ENCODE data around the gene CRACDL.
"Not testable (repeated sequence)": the region's sequence is repeated elsewhere in the genome, so short reads cannot be mapped to it uniquely, and the experiment has no call there.

The CRACDL gene

DNA sequence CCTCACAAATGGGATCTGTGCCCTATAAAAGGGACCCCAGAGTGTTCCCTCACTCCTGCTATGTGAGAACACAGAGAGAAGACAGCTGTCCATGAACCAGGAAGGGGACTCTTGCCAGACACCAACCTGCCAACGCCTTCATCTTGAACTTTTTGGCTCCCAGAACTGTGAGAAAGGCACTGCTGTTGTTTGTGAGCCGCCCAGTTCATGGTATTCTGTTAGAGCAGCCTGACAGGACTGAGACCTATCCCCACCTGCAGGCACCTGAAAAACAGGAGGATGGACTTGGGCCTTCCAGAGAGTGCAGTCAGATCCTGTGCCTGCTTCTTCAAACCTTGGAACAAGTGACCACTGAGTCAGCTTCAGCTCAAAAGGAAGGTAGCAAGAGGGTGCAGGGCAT is 51.4 kb downstream of the CRACDL start:
- Histone ChIP-seq H3K4me1 (ENCODE audit: control insufficient read depth, insufficient read depth, low read length) (no peaks in the 10 kb centered on the region), H3K27ac (ENCODE audit: insufficient read depth, low read depth, low read length, poor library complexity, severe bottlenecking) (no peak overlapping the region), H3K27me3 (ENCODE audit: control insufficient read depth, insufficient read depth, low read length, poor library complexity, severe bottlenecking) (no peaks in the 10 kb centered on the region), H3K4me3 (ENCODE audit: insufficient read depth, low read depth, low read length) (no peak overlapping the region), H3K36me3 (ENCODE audit: control insufficient read depth, insufficient read depth, low read length) (no peaks in the 10 kb centered on the region), H3K9me3 (ENCODE audit: control insufficient read depth, low read length) (no peaks in the 10 kb centered on the region)
- WGBS, 2 experiments, result 90 to 91% methylated on average over 2 of the region's 2 CpGs

DNA sequence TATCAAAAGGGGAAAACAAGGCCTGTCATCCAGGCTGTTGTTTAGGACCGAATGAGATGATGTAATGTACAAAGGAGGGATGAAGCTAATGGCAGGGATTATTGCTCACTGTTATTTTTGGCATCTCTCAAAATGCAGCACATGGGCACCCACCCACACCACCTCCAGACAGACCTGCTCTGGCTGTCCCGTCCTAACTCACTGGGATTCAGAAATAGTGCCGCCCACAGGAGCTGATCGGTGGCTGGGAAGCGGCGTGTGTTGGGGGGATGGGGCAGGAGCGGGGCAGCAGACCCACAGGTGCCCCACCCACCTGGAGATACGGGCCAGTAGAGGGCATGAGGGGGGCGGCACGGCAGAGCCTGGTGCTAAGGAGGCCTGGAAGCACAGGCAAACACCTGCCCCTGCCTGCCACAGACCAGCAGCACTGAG is 52.2 kb downstream of the CRACDL start:
- no peaks in the 10 kb centered on the region for H3K27me3 ChIP-seq (ENCODE audit: control insufficient read depth, insufficient read depth, low read length, poor library complexity, severe bottlenecking)
- H3K4me3 ChIP-seq (ENCODE audit: insufficient read depth, low read depth, low read length), result no peak overlapping the region
- 85 to 87% methylated on average over 10 of the region's 10 CpGs for WGBS, 2 experiments

DNA sequence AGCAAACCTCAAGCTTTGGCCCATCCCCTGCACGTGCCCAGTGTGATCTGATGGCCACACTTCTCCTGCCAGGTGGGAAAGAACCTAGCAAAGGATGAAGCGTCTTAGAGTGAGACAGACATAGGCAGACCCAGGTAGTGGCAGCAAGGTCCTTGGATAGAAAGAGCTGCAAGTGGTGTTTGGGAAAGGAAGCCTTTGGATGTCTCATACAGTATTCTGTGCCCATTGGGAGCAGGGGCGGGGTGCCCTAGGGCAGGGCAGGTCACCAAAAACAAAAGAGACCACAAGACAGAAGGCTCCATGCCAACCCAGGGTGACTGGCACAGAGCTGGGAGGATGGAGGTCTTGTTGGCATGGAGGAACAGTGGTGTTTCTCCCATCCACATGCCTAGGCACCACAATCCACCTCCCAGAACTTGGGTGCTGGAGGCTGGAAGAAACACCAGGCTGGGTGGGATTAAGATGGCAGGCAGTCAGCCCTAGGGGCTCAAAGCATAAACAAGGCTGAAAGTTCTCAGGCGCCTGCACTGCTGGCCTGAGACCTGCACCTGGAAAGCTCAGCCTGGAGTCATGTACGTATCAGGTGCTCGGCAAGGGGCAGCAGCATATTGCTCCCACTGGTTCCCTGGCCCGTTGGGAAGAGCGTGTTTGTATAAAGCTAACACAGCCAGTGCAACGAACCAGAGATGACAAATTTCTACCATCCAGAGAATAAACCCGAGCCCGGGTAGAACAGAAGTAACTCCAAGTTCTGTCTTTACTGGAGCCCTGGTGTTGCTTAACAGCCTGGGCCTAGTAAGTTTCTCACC is 52.9 kb downstream of the CRACDL start:
- Histone ChIP-seq H3K4me1 (ENCODE audit: control insufficient read depth, insufficient read depth, low read length) (no peaks in the 10 kb centered on the region), H3K27ac (ENCODE audit: insufficient read depth, low read depth, low read length, poor library complexity, severe bottlenecking) (no peak overlapping the region), H3K9me3 (ENCODE audit: control insufficient read depth, low read length) (no peaks in the 10 kb centered on the region), H3K36me3 (ENCODE audit: control insufficient read depth, insufficient read depth, low read length) (no peaks in the 10 kb centered on the region), H3K4me3 (ENCODE audit: insufficient read depth, low read depth, low read length) (no peak overlapping the region), H3K27me3 (ENCODE audit: control insufficient read depth, insufficient read depth, low read length, poor library complexity, severe bottlenecking) (no peaks in the 10 kb centered on the region)
- WGBS, 2 experiments, result 92 to 95% methylated on average over 11 of the region's 11 CpGs

More for the DNA sequence above, 52.2 kb downstream of the CRACDL start:
- Histone ChIP-seq H3K36me3 (ENCODE audit: control insufficient read depth, insufficient read depth, low read length) (no peaks in the 10 kb centered on the region), H3K4me1 (ENCODE audit: control insufficient read depth, insufficient read depth, low read length) (no peaks in the 10 kb centered on the region), H3K27ac (ENCODE audit: insufficient read depth, low read depth, low read length, poor library complexity, severe bottlenecking) (no peak overlapping the region), H3K9me3 (ENCODE audit: control insufficient read depth, low read length) (no peaks in the 10 kb centered on the region)

DNA sequence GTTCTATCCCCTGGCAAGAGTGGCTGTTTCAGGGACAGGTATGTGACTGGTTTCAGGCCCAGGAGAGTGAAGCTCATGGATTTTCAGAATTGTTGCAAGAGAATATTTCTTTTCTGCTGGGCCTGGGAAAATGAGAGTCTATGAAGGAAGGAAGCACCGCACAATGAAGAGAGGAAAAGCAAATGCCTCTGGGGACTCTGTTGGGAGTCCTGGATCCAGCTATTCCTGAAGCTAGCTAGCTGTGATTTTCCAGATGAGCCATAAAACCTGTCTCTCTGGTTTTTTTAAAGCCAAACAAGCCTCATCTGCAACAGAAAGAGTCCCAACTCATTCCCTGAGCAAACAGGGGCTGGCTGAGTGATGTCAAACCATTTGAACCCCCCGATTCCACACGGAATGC is 53.7 kb downstream of the CRACDL start:
- Histone ChIP-seq H3K27me3 (ENCODE audit: control insufficient read depth, insufficient read depth, low read length, poor library complexity, severe bottlenecking) (no peaks in the 10 kb centered on the region), H3K4me1 (ENCODE audit: control insufficient read depth, insufficient read depth, low read length) (no peaks in the 10 kb centered on the region), H3K4me3 (ENCODE audit: insufficient read depth, low read depth, low read length) (no peak overlapping the region), H3K9me3 (ENCODE audit: control insufficient read depth, low read length) (no peaks in the 10 kb centered on the region), H3K36me3 (ENCODE audit: control insufficient read depth, insufficient read depth, low read length) (no peaks in the 10 kb centered on the region), H3K27ac (ENCODE audit: insufficient read depth, low read depth, low read length, poor library complexity, severe bottlenecking) (no peak overlapping the region)
- 93 to 94% methylated on average over 3 of the region's 3 CpGs for WGBS, 2 experiments

DNA sequence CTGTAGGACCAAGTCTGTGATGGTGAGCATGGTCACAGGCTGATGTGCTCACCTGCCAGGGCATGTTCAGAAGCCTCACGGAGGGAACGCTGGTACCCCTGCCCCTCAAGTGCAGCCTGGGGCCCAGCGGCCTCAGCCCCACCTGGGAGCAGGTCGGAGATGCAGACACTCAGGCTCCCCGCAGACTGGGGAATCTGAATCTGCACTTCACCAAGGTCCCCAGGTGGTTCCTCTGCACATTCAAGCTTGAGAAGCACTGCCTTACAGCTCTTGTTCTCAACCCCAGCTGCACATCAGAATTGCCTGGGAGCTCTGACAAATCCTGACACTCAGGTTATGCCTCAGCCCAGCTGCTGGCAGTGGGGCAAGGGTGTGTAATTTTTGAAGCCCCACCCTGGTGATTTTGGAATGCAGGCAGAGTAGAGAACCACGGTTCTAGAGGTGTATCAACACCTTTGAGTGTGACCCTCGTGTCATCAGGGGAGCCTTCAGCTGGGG is 54.8 kb downstream of the CRACDL start:
- Histone ChIP-seq H3K4me1 (ENCODE audit: control insufficient read depth, insufficient read depth, low read length) (no peaks in the 10 kb centered on the region), H3K9me3 (ENCODE audit: control insufficient read depth, low read length) (no peaks in the 10 kb centered on the region), H3K4me3 (ENCODE audit: insufficient read depth, low read depth, low read length) (no peak overlapping the region), H3K27ac (ENCODE audit: insufficient read depth, low read depth, low read length, poor library complexity, severe bottlenecking) (no peak overlapping the region), H3K36me3 (ENCODE audit: control insufficient read depth, insufficient read depth, low read length) (no peaks in the 10 kb centered on the region), H3K27me3 (ENCODE audit: control insufficient read depth, insufficient read depth, low read length, poor library complexity, severe bottlenecking) (no peaks in the 10 kb centered on the region)
- WGBS, 2 experiments, result 90 to 94% methylated on average over 7 of the region's 7 CpGs

DNA sequence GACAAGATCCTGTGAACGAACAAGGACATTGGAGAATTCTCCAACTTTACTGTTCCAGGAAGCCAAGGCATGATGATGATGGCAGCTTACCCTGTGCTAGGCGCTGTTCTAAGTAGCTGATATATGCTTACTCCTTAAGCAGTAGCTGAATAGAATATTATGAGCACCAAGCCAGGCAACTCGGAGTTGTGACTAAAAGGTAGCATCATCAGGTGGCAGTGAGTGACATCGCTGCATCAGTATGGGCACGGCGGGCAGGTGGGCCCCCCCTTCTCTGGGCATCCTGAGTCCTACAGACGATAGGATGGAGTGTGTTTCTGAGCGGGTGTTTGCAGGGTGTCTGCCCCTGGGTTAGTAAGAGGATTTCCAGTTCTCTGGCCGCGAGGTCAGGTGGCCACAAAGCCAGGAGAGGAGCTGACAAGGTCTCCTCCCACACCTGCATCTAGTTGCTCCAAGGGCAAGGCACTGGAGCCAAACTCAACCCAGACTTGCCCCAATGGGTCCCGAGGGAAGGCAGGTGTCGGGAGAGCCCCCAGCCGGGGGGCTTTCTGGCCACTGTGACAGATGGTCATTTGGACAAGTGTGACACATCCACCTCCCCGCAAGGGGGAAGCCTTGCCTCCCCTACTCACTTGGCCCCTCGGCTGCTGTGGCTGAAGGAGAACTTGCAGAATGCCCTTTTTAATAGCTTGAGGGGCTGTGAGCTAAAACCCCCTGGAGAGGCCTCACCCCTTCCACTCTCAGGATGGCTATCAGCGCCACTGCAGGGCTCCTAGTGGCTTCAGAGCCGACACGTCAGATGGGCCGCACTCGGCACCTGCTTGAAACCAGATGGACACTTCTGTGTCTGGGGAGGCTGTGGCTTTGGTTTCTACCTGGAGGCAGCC is 55.5 kb downstream of the CRACDL start:
- Histone ChIP-seq H3K27me3 (ENCODE audit: control insufficient read depth, insufficient read depth, low read length, poor library complexity, severe bottlenecking) (no peaks in the 10 kb centered on the region), H3K36me3 (ENCODE audit: control insufficient read depth, insufficient read depth, low read length) (no peaks in the 10 kb centered on the region), H3K9me3 (ENCODE audit: control insufficient read depth, low read length) (no peaks in the 10 kb centered on the region), H3K4me3 (ENCODE audit: insufficient read depth, low read depth, low read length) (no peak overlapping the region), H3K4me1 (ENCODE audit: control insufficient read depth, insufficient read depth, low read length) (no peaks in the 10 kb centered on the region), H3K27ac (ENCODE audit: insufficient read depth, low read depth, low read length, poor library complexity, severe bottlenecking) (no peak overlapping the region)
- WGBS, 2 experiments, result 95% methylated on average over 19 to 20 of the region's 20 CpGs

DNA sequence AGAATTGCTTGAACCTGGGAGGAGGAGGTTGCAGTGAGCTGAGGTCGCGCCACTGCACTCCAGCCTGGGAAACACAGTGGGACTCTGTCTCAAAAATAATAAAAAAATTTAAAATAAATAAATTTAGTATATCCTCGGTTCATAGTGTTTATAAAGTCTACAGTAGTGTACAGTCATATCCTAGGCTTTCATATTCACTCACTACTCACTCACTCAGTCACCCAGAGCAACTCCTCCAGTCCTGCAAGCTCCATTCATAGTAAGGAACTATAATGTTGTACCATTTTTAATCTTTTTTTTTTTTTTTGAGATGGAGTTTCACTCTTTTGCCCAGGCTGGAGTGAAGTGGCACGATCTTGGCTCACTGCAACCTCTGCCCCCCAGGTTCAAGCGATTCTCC is 58.4 kb downstream of the CRACDL start:
- not testable (repeated sequence) for H3K27me3 ChIP-seq (ENCODE audit: control insufficient read depth, insufficient read depth, low read length, poor library complexity, severe bottlenecking); H3K4me3 ChIP-seq (ENCODE audit: insufficient read depth, low read depth, low read length); H3K27ac ChIP-seq (ENCODE audit: insufficient read depth, low read depth, low read length, poor library complexity, severe bottlenecking); H3K9me3 ChIP-seq (ENCODE audit: control insufficient read depth, low read length); H3K36me3 ChIP-seq (ENCODE audit: control insufficient read depth, insufficient read depth, low read length); H3K4me1 ChIP-seq (ENCODE audit: control insufficient read depth, insufficient read depth, low read length)
- whole genome bisulfite sequencing, 2 experiments, result 87% methylated on average over 5 of the region's 5 CpGs

DNA sequence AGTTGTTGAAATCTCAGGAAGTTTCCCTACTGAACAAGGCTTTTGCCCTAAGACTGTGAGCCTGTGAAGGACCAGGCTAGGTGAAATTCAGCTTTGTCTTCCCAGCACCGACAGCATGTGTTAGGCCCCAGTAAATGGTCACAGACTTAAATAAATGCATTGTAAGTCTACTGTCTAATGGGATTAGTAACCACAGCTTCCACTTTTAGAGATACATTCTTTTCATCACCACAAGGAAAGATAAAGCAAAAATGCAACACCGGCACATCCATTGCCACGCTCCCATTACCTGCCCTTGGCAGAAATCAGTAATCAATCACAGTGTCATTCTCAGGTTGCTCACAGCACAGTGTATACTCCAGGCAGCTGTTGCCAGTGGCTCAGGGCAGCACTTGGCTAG is 59.3 kb downstream of the CRACDL start:
- H3K27ac ChIP-seq (ENCODE audit: insufficient read depth, low read depth, low read length, poor library complexity, severe bottlenecking), result no peak overlapping the region
- no peaks in the 10 kb centered on the region for H3K27me3 ChIP-seq (ENCODE audit: control insufficient read depth, insufficient read depth, low read length, poor library complexity, severe bottlenecking)
- H3K4me3 ChIP-seq (ENCODE audit: insufficient read depth, low read depth, low read length), result no peak overlapping the region
- H3K4me1 ChIP-seq (ENCODE audit: control insufficient read depth, insufficient read depth, low read length), result no peaks in the 10 kb centered on the region
- H3K9me3 ChIP-seq (ENCODE audit: control insufficient read depth, low read length), result no peaks in the 10 kb centered on the region
- WGBS, 2 experiments, result 90 to 95% methylated on average over 3 of the region's 3 CpGs
- no peaks in the 10 kb centered on the region for H3K36me3 ChIP-seq (ENCODE audit: control insufficient read depth, insufficient read depth, low read length)

DNA sequence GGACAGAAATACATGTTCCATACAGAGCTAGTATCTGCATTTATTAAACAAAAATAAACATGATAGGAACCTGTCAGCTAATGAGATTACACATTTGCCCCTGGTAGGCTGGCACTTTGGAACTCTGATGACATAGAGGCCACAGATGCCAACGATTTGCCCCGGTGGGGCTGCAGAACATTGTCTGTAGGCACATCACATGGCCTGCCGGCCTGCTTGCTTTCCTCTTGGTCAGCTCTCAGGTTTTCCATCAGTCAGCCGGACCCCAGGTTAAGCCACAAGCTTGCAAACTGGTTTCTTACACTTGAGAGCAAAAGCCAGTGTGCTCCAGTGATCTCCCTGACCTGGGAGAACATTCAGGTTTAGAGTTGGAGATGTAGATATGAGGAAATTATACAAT is 60.3 kb downstream of the CRACDL start:
- H3K36me3 ChIP-seq (ENCODE audit: control insufficient read depth, insufficient read depth, low read length), result no peaks in the 10 kb centered on the region
- H3K4me1 ChIP-seq (ENCODE audit: control insufficient read depth, insufficient read depth, low read length), result no peaks in the 10 kb centered on the region
- H3K27ac ChIP-seq (ENCODE audit: insufficient read depth, low read depth, low read length, poor library complexity, severe bottlenecking), result no peak overlapping the region
- no peak overlapping the region for H3K4me3 ChIP-seq (ENCODE audit: insufficient read depth, low read depth, low read length)
- 93 to 94% methylated on average over 4 of the region's 4 CpGs for WGBS, 2 experiments
- H3K27me3 ChIP-seq (ENCODE audit: control insufficient read depth, insufficient read depth, low read length, poor library complexity, severe bottlenecking), result no peaks in the 10 kb centered on the region
- H3K9me3 ChIP-seq (ENCODE audit: control insufficient read depth, low read length), result no peaks in the 10 kb centered on the region

DNA sequence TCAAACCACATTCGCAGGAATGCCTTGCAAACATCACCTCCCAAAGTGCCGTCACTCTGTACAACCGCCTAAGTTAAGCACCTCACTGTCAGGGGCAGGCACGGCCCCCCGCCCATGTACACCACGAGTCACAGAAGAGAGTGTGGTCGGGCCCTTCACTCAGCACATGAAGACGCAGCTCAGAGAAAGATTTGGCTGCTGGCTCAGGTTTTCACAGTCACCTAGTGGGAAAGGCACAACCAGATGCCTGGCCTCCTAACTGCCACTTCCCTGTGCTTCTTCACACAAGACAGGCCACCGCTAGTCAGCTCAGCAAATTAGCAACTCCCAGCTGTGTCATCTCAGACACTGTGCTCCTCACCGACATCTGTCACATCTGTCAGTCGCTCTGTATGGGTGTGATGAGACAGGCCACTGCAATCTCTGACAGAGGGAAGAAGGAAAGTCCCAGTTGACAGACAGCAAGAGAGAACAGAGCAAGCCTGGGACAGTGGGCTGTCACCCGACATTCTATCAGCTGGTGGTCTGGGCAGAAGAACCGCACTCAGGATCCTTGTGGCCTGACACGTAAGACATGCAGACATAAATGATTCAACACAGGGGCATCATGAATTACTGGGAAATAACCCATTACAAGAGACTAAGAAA is 60.8 kb downstream of the CRACDL start:
- H3K27me3 ChIP-seq (ENCODE audit: control insufficient read depth, insufficient read depth, low read length, poor library complexity, severe bottlenecking), result no peaks in the 10 kb centered on the region
- no peak overlapping the region for H3K4me3 ChIP-seq (ENCODE audit: insufficient read depth, low read depth, low read length)
- 89 to 92% methylated on average over 14 of the region's 14 CpGs for WGBS, 2 experiments
- H3K4me1 ChIP-seq (ENCODE audit: control insufficient read depth, insufficient read depth, low read length), result no peaks in the 10 kb centered on the region
- no peaks in the 10 kb centered on the region for H3K36me3 ChIP-seq (ENCODE audit: control insufficient read depth, insufficient read depth, low read length)
- no peaks in the 10 kb centered on the region for H3K9me3 ChIP-seq (ENCODE audit: control insufficient read depth, low read length)
- no peak overlapping the region for H3K27ac ChIP-seq (ENCODE audit: insufficient read depth, low read depth, low read length, poor library complexity, severe bottlenecking)
